Transverse colon (tissue), 4 donors: ENCODE results near the gene SMIM1.

Source experiments
- EP300 ChIP-seq: sonication (generic); formaldehyde crosslinking; IDR thresholded peaks from one replicate; pipeline ENCODE4 v1.6.1; 2017; ENCODE audit warnings: antibody characterized with exemption, low read depth
- POLR2A ChIP-seq: fragments of 450-650 bp; IDR thresholded peaks from one replicate; pipeline ENCODE4 v1.6.1; 2016; ENCODE audit warnings: antibody characterized with exemption, mild to moderate bottlenecking, moderate library complexity
- POLR2AphosphoS5 ChIP-seq, 3 donors: sonication (generic); formaldehyde crosslinking; IDR thresholded peaks; one replicate each; pipeline ENCODE4 v1.6.1; 2016; ENCODE audit warnings: antibody characterized with exemption in 3 of 3
- TF ChIP-seq, protein P1 (sequence below), 5 experiments: fragments of 200-600 bp in 3 of 5; fragments of 450-650 bp in 2 of 5; sonication (generic) in 3 of 5; IDR thresholded peaks; 1 replicate in 2 of 5; 2 replicates in 3 of 5; pipeline ENCODE4 v1.5.1; 2016 to 2017; ENCODE audit warnings: antibody characterized with exemption in 5 of 5, inconsistent platforms in 3 of 5, mild to moderate bottlenecking in 2 of 5, moderate library complexity in 1 of 5

GRCh38 chr1:3779912-3780416 lies 7.4 kb downstream of the SMIM1 start:
- TF ChIP-seq POLR2A, result no peak
- TF ChIP-seq, protein P1, sequence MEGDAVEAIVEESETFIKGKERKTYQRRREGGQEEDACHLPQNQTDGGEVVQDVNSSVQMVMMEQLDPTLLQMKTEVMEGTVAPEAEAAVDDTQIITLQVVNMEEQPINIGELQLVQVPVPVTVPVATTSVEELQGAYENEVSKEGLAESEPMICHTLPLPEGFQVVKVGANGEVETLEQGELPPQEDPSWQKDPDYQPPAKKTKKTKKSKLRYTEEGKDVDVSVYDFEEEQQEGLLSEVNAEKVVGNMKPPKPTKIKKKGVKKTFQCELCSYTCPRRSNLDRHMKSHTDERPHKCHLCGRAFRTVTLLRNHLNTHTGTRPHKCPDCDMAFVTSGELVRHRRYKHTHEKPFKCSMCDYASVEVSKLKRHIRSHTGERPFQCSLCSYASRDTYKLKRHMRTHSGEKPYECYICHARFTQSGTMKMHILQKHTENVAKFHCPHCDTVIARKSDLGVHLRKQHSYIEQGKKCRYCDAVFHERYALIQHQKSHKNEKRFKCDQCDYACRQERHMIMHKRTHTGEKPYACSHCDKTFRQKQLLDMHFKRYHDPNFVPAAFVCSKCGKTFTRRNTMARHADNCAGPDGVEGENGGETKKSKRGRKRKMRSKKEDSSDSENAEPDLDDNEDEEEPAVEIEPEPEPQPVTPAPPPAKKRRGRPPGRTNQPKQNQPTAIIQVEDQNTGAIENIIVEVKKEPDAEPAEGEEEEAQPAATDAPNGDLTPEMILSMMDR (IDR thresholded peaks at IDR 0.05), result no peak
- TF ChIP-seq POLR2AphosphoS5 (IDR thresholded peaks at IDR 0.05), result no peak
- no peak for TF ChIP-seq EP300
